Muscle of leg (tissue), 11 donors: ENCODE data around the gene CUEDC1. TPM values are rescaled to one million over a fixed set of nuclear protein-coding genes. Genes with fewer than 3 reads are reported as not detected.
"Not testable (repeated sequence)": the region's sequence is repeated elsewhere in the genome, so short reads cannot be mapped to it uniquely, and the experiment has no call there.

Source experiments
- DNase-seq: peaks from one replicate; pipeline ENCODE4 v3.0.0; 2013
- H3K27ac ChIP-seq: one replicate; pipeline ENCODE4 v1.5.1; 2013; ENCODE audit warnings: mild to moderate bottlenecking, low read length, control low read depth
- H3K27me3 ChIP-seq: one replicate; pipeline ENCODE4 v1.6.1; 2013; ENCODE audit warnings: low read length; ENCODE audit not compliant: control insufficient read depth, insufficient read depth
- H3K36me3 ChIP-seq: one replicate; pipeline ENCODE4 v1.6.1; 2013; ENCODE audit warnings: low read length; ENCODE audit not compliant: control insufficient read depth, insufficient read depth
- H3K4me1 ChIP-seq: one replicate; pipeline ENCODE4 v1.6.1; 2013; ENCODE audit warnings: low read length; ENCODE audit not compliant: control insufficient read depth, insufficient read depth
- H3K4me3 ChIP-seq: one replicate; pipeline ENCODE4 v1.5.1; 2013; ENCODE audit warnings: low read length, control low read depth
- H3K9me3 ChIP-seq: replicated peaks from 2 replicates; pipeline ENCODE4 v1.6.1; 2013; ENCODE audit warnings: low read depth, low read length; ENCODE audit not compliant: control insufficient read depth
- WGBS: methylation state at CpG from one replicate; pipeline ENCODE4 v1.1.5; 2013; ENCODE audit warnings: missing lambda C conversion rate; ENCODE audit not compliant: insufficient coverage; 5-methylcytosine and 5-hydroxymethylcytosine counted together
- polyA plus RNA-seq, 8 donors: library from polyadenylated mRNA; unstranded; fragments of 120-200 nt; gene quantifications; one replicate each; pipeline versions ENCODE4 v1.2.1 to v1.2.3, GENCODE V29; 2013; ENCODE audit warnings: inconsistent platforms in 1 of 8, low replicate concordance in 1 of 8; ENCODE audit not compliant: insufficient read length in 8 of 8, insufficient read depth in 1 of 8
- total RNA-seq: library from RNA; stranded (reverse); fragments of 120-200 nt; gene quantifications from one replicate; pipeline ENCODE4 v1.2.4, GENCODE V29; 2013

CUEDC1 gene
- total and polyA plus RNA-seq, 9 donors = 13.2 to 59.3 (median 51.8) TPM

DNA sequence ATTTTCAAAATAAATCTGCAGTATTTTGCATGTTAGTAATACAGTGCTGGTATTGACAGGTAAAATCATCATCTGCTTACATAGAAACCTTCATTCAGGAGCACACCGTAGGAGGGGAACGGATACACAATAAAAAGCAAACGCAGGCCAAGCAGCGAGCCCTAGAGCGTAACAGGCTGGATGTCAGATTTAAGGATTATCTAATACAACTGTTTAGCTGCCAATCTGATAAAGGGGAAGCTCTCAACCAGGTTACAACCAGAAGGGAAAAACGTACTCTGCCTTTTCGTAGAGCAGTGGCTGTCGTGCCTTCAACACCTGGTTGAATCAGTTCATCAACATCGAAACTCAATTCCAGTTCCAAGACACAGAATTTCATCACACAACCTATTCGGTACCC, 16.4 kb upstream of the CUEDC1 start:
- no peaks in the 10 kb centered on the region for H3K4me1 ChIP-seq
- peaks cover 28% of the 10 kb centered on the region for H3K36me3 ChIP-seq

DNA sequence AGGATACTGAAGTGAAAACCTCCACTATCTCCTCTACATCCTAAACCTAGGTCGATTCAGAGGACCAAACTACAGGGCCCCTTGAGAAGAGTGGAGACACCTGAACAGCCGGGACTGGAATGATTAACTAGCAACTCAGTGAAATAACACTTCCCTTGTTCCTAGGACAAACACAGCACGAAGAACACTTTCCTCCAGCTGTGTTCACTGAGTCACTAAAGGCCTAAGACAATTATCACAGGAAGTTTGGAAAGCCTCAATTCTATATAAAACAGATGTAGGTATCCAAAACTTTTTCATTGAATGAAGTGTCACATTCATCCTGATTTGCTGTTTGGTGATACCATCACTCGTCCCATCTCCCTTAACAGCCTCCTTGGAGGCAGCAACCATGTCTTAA, 15.5 kb upstream of the CUEDC1 start:
- Histone ChIP-seq H3K4me3 (no peak overlapping the region), H3K27me3 (no peaks in the 10 kb centered on the region), H3K36me3 (peaks cover 23% of the 10 kb centered on the region), H3K9me3 (no peaks in the 10 kb centered on the region), H3K4me1 (no peaks in the 10 kb centered on the region), H3K27ac (no peak overlapping the region)
- no peak for DNase-seq
- 29% methylated on average over 1 of the region's 4 CpGs for WGBS

More for the DNA sequence above, 16.4 kb upstream of the CUEDC1 start:
- WGBS = 70% methylated on average over 6 of the region's 10 CpGs
- no peak overlapping the region for H3K4me3 ChIP-seq
- DNase-seq = no peak
- no peaks in the 10 kb centered on the region for H3K9me3 ChIP-seq
- no peak overlapping the region for H3K27ac ChIP-seq
- no peaks in the 10 kb centered on the region for H3K27me3 ChIP-seq

DNA sequence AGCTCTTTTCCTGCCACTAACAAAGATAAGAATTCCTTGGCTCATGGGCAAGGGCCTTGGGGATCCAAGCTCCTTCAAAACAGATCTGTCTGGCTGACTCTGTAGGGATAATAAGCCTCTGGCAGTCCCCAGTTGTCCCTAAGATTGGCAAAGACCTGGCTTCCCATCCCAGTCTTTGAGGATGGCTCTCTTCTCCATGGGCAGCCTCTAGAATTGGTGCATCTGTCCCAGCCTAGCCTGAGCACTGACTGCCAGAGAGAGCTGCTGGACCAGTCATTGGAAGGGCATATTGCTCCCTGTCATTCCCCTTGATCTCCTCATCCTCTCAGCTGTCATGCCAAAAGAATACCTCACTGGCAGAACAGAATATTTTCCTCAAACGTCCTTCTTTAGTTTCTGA, 13.2 kb upstream of the CUEDC1 start:
- Histone ChIP-seq H3K27me3 (no peaks in the 10 kb centered on the region), H3K4me3 (no peak overlapping the region), H3K27ac (no peak overlapping the region), H3K36me3 (peaks cover 10% of the 10 kb centered on the region), H3K9me3 (no peaks in the 10 kb centered on the region), H3K4me1 (no peaks in the 10 kb centered on the region)
- no CpG with 5 or more reads among the region's 1 CpG for WGBS
- no peak for DNase-seq

DNA sequence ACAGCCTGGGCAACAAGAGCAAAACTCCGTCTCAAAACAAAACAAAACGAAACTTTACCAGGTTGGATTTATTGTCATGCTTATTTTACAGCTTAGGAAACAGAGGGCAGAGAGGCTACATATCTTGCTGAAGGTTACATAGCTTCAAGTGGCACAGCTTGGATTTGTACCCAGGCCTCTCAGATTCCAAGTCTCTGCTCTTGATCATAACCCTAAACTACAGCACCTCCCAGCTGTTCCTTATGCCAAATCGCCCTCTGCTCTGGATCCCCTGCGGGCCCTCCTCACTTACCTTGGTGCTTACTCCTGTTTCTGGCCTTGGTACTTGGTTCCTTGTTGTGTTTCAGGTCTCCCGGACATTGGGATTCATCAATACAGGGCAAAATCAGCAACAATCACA, 11.7 kb upstream of the CUEDC1 start:
- Histone ChIP-seq H3K27ac (no peak overlapping the region), H3K36me3 (peaks cover 3% of the 10 kb centered on the region), H3K4me1 (no peaks in the 10 kb centered on the region), H3K4me3 (no peak overlapping the region), H3K27me3 (no peaks in the 10 kb centered on the region), H3K9me3 (no peaks in the 10 kb centered on the region)
- DNase-seq = no peak
- WGBS = 73% methylated on average over 3 of the region's 5 CpGs

DNA sequence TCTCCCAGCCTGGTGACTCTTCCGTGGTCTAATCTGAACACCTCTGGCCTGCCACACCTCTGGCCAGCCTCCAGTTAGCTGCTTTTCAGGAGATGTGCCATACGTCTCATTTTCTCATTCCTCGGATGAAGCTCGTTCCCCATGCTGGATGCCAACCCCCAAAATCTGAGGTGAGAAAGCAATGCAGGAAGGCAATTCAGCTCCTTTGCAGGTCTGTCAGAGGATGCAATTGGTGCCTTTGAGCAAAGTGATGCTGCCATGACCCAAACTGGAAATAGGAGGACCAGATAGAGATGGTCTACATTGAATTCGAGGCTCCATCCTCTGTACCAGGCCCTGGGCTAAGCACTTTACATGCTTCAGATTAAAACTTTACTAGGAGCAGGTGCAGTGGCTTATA, 11.0 kb upstream of the CUEDC1 start:
- Histone ChIP-seq H3K9me3 (no peaks in the 10 kb centered on the region), H3K4me3 (no peak overlapping the region), H3K27me3 (no peaks in the 10 kb centered on the region), H3K36me3 (no peaks in the 10 kb centered on the region), H3K4me1 (no peaks in the 10 kb centered on the region), H3K27ac (no peak overlapping the region)
- WGBS = 92% methylated on average over 4 of the region's 5 CpGs
- no peak for DNase-seq

DNA sequence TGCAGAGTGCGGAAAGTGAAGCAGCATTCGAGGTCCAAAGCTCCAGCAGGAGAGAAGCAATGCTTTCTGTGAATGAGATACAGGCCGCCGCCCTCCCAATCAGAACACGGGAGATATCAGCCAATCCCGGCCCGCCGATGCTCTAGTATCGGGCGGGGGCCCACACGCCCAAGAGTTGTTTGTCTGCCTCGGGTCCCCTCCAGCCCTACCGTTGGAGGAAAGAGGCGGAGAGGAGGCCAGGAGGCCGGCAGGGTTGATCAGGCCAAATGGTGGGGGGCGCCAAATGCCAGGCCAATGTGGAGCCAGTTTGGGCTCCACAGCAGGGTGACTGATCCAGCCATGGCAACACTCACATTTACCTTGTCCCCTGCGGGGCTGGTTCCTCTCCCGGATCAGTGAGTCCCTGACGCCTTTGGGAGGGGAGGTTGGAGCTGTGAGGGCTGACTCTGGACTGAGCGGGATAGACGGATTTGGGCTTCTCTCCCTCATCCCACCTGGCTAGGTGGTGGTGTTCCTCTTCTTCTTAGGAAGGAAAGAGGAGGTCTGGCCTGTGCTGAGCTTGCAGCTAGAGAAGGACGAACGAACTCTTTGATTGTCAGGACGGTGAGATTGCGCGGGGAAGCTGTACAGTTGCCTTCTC, 10.4 kb upstream of the CUEDC1 start:
- no peak for DNase-seq
- Histone ChIP-seq H3K4me3 (no peak overlapping the region), H3K36me3 (no peaks in the 10 kb centered on the region), H3K27me3 (no peaks in the 10 kb centered on the region), H3K27ac (no peak overlapping the region), H3K9me3 (no peaks in the 10 kb centered on the region), H3K4me1 (no peaks in the 10 kb centered on the region)
- WGBS = 61% methylated on average over 18 of the region's 26 CpGs

DNA sequence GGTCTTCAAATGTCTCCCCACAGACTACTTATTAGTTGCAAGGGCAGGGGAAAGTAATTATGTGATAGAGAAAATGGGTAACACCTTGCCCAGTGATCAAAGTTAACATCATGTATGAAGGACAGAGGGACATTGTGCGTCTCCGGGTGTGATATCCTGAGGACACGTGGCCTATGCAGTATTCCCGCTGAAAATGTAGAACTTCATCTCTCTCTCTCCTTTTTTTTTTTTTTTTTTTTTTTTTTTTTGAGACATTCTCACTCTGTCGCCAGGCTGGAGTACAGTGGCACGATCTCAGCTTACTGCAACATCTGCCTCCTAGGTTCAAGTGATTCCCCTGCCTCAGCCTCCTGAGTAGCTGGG, 7.9 kb upstream of the CUEDC1 start:
- no peaks in the 10 kb centered on the region for H3K27me3 ChIP-seq
- H3K36me3 ChIP-seq = no peaks in the 10 kb centered on the region
- no peaks in the 10 kb centered on the region for H3K4me1 ChIP-seq
- 92% methylated on average over 2 of the region's 6 CpGs for WGBS
- no peak for DNase-seq
- H3K27ac ChIP-seq = no peak overlapping the region
- H3K9me3 ChIP-seq = no peaks in the 10 kb centered on the region
- H3K4me3 ChIP-seq = no peak overlapping the region

DNA sequence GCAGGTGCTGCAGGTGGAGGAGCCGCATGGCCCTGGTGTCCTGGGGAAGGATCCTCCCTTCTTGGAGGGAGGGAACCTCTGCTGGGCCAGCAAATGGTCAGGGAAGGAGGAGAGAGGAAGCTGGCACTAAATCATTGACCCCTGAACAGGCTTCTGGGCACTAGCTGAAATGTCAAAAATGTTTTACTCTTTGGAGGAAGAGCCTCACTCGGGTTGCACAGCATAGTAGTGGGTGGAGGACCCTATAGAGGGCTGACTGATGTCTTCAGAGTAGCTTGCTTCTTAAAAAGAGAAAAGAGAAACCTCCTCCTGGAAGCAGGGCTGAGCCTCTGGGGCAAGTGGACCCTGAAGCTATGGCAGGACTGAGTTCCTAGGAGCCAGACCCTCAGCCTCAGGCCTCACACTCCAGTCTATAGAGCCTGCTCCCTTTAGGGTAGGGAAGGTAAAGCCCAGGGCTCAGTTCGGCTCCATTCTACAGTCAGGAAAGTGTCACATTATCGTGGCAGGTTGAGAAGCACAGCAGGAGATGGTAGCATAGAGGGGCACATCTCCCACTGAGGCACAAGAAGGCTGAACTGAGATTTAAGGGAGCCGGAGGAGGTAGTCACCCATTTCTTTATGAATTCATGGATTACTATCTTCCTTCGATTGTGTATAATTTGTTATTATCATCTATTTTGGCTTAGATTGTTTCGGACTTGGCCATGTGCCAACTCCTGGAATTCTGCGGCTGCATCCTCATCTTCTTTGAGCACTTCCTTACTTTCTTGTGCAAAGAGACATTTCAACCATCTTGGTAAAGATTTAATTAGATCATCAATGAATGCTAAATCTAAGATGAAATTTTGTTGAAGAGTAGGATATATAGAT, 7.3 kb upstream of the CUEDC1 start:
- no peaks in the 10 kb centered on the region for H3K27me3 ChIP-seq
- H3K36me3 ChIP-seq = no peaks in the 10 kb centered on the region
- 73% methylated on average over 2 of the region's 8 CpGs for WGBS
- no peak overlapping the region for H3K4me3 ChIP-seq
- H3K4me1 ChIP-seq = no peaks in the 10 kb centered on the region
- DNase-seq = no peak
- no peaks in the 10 kb centered on the region for H3K9me3 ChIP-seq
- no peak overlapping the region for H3K27ac ChIP-seq

DNA sequence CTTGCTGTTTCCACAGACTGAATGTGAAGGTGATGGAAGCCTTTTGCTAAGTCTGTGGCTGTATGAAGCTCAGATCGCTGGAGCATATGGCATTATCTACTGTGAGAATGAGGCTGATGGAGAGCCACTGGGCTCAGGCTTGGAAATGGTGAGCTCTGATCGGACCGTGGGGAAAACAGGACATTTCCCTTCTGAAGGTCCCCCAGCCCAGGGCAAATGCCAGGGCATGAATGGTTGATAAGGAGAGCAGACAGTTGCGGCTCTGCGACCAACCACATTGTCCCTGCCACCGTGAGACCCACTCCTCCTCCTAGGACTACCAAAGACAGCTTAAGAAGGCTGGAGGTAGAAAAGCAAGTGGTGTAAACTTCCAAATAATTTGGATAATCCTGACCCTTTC, 4.7 kb upstream of the CUEDC1 start:
- H3K27me3 ChIP-seq = no peaks in the 10 kb centered on the region
- H3K4me3 ChIP-seq = no peak overlapping the region
- no peaks in the 10 kb centered on the region for H3K9me3 ChIP-seq
- no peak for DNase-seq
- no peak overlapping the region for H3K27ac ChIP-seq
- 85% methylated on average over 3 of the region's 6 CpGs for WGBS
- no peaks in the 10 kb centered on the region for H3K36me3 ChIP-seq
- H3K4me1 ChIP-seq = peaks cover 13% of the 10 kb centered on the region

DNA sequence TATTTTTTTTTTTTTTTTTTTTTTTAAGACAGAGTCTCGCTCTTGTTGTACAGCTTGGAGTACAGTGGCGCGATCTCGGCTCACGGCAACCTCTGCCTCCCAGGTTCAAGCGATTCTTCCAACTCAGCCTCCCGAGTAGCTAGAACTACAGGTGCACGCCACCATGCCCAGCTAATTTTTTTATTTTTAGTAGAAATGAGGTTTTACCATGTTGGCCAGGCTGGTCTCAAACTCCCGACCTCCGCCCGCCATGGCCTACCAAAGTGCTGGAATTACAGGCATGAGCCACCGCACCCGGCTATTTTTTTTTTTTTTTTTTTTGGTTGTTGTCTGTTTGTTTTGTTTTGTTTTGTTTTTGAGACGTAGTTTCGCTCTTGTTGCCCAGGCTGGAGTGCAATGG, 3.2 kb upstream of the CUEDC1 start:
- not testable (repeated sequence) for DNase-seq

More for the DNA sequence above, 3.2 kb upstream of the CUEDC1 start:
- not testable (repeated sequence) for H3K9me3 ChIP-seq, H3K36me3 ChIP-seq, H3K27me3 ChIP-seq, H3K4me3 ChIP-seq, H3K27ac ChIP-seq
- WGBS = 100% methylated on average over 2 of the region's 15 CpGs
- peaks cover 23% of the 10 kb centered on the region for H3K4me1 ChIP-seq
